ENCODE results near the gene MYCL.

MYCL gene

DNA sequence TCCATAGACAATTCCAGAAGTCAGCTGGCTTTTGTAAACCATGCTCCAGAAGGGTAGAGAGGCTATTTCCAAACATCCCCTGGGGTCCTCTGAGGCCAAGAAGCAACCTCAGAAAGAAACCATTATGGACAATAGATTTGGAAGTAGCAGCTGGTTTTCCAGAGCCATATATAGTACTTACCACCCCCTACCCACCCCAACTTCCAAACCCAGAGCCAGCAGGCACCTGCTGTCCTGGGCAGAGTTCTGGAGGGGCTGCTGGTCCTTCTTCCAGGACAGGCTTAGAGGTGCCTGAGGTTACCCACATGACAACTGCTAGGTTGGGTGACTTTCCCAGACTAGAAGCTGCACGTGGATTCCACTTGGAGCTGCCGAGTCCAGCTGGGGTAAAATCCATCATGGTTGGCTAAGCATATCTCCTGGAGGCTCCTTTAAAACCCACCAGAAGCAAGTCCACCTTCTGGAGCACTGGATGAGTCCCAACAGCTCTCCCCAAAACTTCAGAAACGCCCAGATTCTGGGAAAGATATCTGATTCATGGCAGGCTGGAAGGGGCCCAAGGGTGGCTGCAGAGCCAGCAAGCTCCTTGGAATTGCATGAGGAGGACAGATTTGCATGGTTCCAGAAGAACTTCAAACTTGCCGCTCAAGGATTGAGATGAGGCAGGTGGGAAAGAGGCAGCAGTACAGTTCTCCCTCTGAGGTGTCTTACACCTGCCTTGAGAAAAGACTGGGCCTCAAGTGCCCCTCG is 5.8 kb downstream of the MYCL start:
- DNase-seq (ENCODE audit: low read depth) = no peak
- no peak for TF ChIP-seq CTCF (IDR thresholded peaks at IDR 0.05; ENCODE audit: low read length, missing control alignments)
- H3K4me3 ChIP-seq (replicated peaks; ENCODE audit: low read depth, low read length) = no peak overlapping the region

DNA sequence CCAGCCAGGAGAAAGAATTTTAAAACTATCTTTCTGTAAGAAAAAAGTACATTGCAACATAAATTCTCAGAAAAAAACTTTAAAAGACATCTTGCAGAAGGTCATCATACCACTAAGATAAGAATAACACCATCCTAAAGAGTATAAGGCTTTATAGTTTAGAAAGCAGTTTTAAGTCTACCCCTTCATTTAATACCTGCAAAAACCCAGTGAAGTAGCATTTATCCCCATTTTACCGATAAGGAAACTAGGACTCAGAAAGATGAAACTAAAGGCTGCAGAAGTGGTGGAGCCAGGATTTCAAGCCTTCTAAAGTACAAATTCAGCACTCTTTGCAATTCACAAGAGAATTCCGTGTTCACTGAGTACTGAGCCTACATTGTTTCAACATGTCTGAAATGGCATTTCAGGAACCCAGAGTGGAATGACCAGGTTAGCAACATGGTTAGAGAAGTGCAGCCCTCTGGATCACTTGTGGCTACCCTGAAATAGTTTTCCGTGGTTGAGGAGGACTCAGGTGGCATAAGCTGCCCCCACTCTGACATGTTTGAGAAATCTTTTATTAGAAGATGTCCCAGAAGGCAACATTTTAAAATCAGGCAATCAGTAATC is 6.7 kb downstream of the MYCL start:
- DNase-seq (ENCODE audit: low read depth) = no peak
- H3K4me3 ChIP-seq (replicated peaks; ENCODE audit: low read depth, low read length) = no peak overlapping the region
- no peak for TF ChIP-seq CTCF (IDR thresholded peaks at IDR 0.05; ENCODE audit: low read length, missing control alignments)

DNA sequence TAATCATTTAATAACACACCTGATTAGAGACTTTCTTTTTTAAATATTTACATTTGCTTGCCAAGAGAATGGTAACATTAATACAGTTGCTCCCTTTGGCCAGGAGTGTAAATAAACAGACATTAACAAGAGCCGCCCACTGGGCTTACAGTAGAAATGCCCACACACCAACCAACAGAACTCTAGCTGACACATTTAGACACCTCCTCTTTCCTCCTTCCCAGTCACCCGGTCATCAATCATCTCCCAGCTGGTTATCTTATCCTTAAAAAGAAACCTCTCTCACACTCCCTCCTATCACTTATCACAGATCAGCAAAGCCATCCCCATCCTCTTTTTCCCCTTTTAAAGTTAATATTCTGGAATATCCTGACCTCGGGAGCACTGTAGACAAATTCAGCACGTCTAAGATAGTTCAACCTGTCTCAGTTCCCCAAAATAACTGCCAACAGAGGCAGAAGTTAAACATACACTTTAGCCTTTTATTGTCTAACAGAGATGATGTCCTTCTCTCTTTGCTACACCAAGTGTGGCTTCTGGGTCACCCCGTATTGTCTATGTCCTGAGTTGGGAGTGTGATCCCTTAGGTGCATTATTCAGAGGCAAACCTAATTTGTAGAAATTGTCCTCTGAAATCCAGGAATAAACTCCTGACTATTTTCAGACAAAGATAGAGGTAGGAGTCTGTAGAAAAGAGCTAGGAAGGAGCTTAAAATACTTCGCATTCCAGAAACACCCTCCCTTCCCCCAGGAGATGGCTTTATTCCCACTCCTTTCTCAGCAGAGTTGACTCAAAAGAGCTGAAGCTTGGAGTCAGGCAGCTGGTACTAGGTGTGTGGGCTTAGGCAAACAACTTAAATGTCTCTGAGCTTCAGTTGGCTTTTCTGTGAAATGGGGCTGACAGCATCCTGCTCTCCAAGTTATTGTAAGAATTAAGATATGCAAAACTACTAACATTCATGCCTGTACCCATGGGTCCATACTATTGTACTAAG is 8.8 kb downstream of the MYCL start:
- H3K4me3 ChIP-seq (replicated peaks; ENCODE audit: low read depth, low read length) = no peak overlapping the region
- peak; percentile 84 for DNase-seq (ENCODE audit: low read depth)
- TF ChIP-seq CTCF (IDR thresholded peaks at IDR 0.05; ENCODE audit: low read length, missing control alignments) = no peak

DNA sequence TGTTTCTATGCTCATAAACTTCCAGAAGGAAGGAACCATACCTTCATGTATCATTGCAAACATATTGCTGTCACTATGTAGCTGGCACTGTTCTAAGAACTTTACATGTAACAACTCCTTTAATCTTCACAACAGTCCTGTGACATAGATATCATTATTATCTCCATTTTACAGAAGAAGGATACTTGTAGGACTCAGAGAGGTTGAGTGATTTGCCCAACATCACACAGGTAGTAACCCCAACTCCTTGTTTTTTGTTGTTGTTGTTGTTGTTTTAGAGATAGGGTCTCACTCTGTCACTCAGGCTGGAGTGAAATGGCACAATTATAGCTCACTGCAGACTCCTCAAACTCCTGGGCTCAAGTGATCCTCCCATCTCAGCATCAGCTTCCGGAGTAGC is 10.8 kb downstream of the MYCL start:
- TF ChIP-seq CTCF (IDR thresholded peaks at IDR 0.05; ENCODE audit: low read length, missing control alignments) = no peak
- DNase-seq (ENCODE audit: low read depth) = no peak
- H3K4me3 ChIP-seq (replicated peaks; ENCODE audit: low read depth, low read length) = no peak overlapping the region

GRCh38 chr1:39890273-39890672 is 11.4 kb downstream of the MYCL start:
- TF ChIP-seq CTCF (IDR thresholded peaks at IDR 0.05; ENCODE audit: low read length, missing control alignments) = no peak
- H3K4me3 ChIP-seq (replicated peaks; ENCODE audit: low read depth, low read length) = no peak overlapping the region

GRCh38 chr1:39886757-39887231 is 14.9 kb downstream of the MYCL start:
- no peak for TF ChIP-seq CTCF (IDR thresholded peaks at IDR 0.05; ENCODE audit: low read length, missing control alignments)
- no peak overlapping the region for H3K4me3 ChIP-seq (replicated peaks; ENCODE audit: low read depth, low read length)
- DNase-seq (ENCODE audit: low read depth) = no peak

More at GRCh38 chr1:39890273-39890672, 11.4 kb downstream of the MYCL start:
- no peak for DNase-seq (ENCODE audit: low read depth)

Measured in fibroblast of pulmonary artery (primary cell).